Measurements from ENCODE around the gene ZNF74. TPM values are rescaled to one million over a fixed set of nuclear protein-coding genes. Genes with fewer than 3 reads are reported as not detected.
"Not testable (repeated sequence)": the region's sequence is repeated elsewhere in the genome, so short reads cannot be mapped to it uniquely, and the experiment has no call there.

Gene ZNF74
- total RNA-seq, 1 experiment from 2014 or later, result 11.9 TPM

- DNase-seq (ENCODE audit: extremely low read depth, low read depth), result no peak
Observed at GRCh38 chr22:20441631-20442484, 47.9 kb downstream of the ZNF74 start.

GRCh38 chr22:20442485-20443284 is 48.7 kb downstream of the ZNF74 start:
- no peak for DNase-seq (ENCODE audit: extremely low read depth, low read depth)

GRCh38 chr22:20444325-20444724 is 50.4 kb downstream of the ZNF74 start:
- no peak for DNase-seq (ENCODE audit: extremely low read depth, low read depth)

- no peak for DNase-seq (ENCODE audit: extremely low read depth, low read depth)
Observed at GRCh38 chr22:20446383-20446970, 52.5 kb downstream of the ZNF74 start.

- no peak for DNase-seq (ENCODE audit: extremely low read depth, low read depth)
Observed at GRCh38 chr22:20448630-20449029, 54.7 kb downstream of the ZNF74 start.

- no peak for DNase-seq (ENCODE audit: extremely low read depth, low read depth)
Observed at GRCh38 chr22:20449819-20450550, 56.0 kb downstream of the ZNF74 start.

GRCh38 chr22:20450551-20450906 is 56.6 kb downstream of the ZNF74 start:
- DNase-seq (ENCODE audit: extremely low read depth, low read depth), result no peak

GRCh38 chr22:20451129-20451778 is 57.3 kb downstream of the ZNF74 start:
- DNase-seq (ENCODE audit: extremely low read depth, low read depth), result not testable (repeated sequence)

GRCh38 chr22:20451920-20452319 is 58.0 kb downstream of the ZNF74 start:
- no peak for DNase-seq (ENCODE audit: extremely low read depth, low read depth)

GRCh38 chr22:20453222-20453621 is 59.3 kb downstream of the ZNF74 start:
- DNase-seq (ENCODE audit: extremely low read depth, low read depth), result no peak

GRCh38 chr22:20455709-20456063 is 61.7 kb downstream of the ZNF74 start:
- no peak for DNase-seq (ENCODE audit: extremely low read depth, low read depth)

GRCh38 chr22:20456064-20456721 is 62.2 kb downstream of the ZNF74 start:
- DNase-seq (ENCODE audit: extremely low read depth, low read depth), result peak; percentile 59

- DNase-seq (ENCODE audit: extremely low read depth, low read depth), result no peak
Observed at GRCh38 chr22:20456722-20457076, 62.7 kb downstream of the ZNF74 start.

GRCh38 chr22:20457506-20458240 is 63.7 kb downstream of the ZNF74 start:
- no peak for DNase-seq (ENCODE audit: extremely low read depth, low read depth)

Small RNA genes lying within 50 kb of the gene (small RNA-seq; reads per million reads assigned to genes)
- gene RNU6-225P, result 0 reads per million in 2 experiments

Other genes starting within 250 kb of the ZNF74 start
- not detected in 2 replicates for gene CCDC188, start 243.1 kb upstream of the ZNF74 start, total RNA-seq (2014; rRNA removed; shearing (Covaris generic))
- gene RTN4R, start 125.8 kb upstream of the ZNF74 start, total RNA-seq (2014; rRNA removed; shearing (Covaris generic)), result 1.6 and 1.9 TPM in 2 replicates
- 17.3 TPM in 2 replicates for gene DGCR6L, start 74.1 kb upstream of the ZNF74 start, total RNA-seq (2014; rRNA removed; shearing (Covaris generic))
- 1.7 TPM in 2 replicates for gene SCARF2, start 43.7 kb downstream of the ZNF74 start, total RNA-seq (2014; rRNA removed; shearing (Covaris generic))
- gene KLHL22, start 101.6 kb downstream of the ZNF74 start, total RNA-seq (2014; rRNA removed; shearing (Covaris generic)), result 4.4 and 8.7 TPM in 2 replicates
- gene MED15, start 113.5 kb downstream of the ZNF74 start, total RNA-seq (2014; rRNA removed; shearing (Covaris generic)), result 10.7 and 13.5 TPM in 2 replicates

Measured in NCI-H460 (cell line).